SU-DHL-6 (cell line): ENCODE measurements around the gene IGF2BP2.
"Not testable (repeated sequence)": the region's sequence is repeated elsewhere in the genome, so short reads cannot be mapped to it uniquely, and the experiment has no call there.

ENCODE experiments used
- H2AFZ ChIP-seq: fragments of 200-600 bp; sonication (generic); 2 replicates; pipeline ENCODE4 v1.6.1; 2014; ENCODE audit warnings: low read depth, mild to moderate bottlenecking, moderate library complexity, mixed read lengths, antibody characterized with exemption, low read length; ENCODE audit not compliant: severe bottlenecking
- H3F3A ChIP-seq: fragments of 200-600 bp; shearing (Covaris generic); 2 replicates; pipeline ENCODE4 v1.6.0; 2016; ENCODE audit warnings: antibody characterized with exemption, mild to moderate bottlenecking; ENCODE audit not compliant: insufficient read depth
- H3K27ac ChIP-seq: fragments of 200-600 bp; sonication (generic); 2 replicates; pipeline ENCODE4 v1.5.1; 2016; ENCODE audit warnings: low read depth, mild to moderate bottlenecking, low read length, moderate library complexity, mixed read lengths
- H3K27me3 ChIP-seq: fragments of 200-600 bp; sonication (generic), shearing (Covaris generic); 2 replicates; pipeline ENCODE4 v1.6.0; 2014; ENCODE audit warnings: mild to moderate bottlenecking, low read length
- H3K36me3 ChIP-seq: fragments of 200-600 bp; sonication (generic); 2 replicates; pipeline ENCODE4 v1.6.1; 2014; ENCODE audit warnings: mild to moderate bottlenecking, low read length, mixed read lengths
- H3K4me2 ChIP-seq: fragments of 300-600, 200-600 bp; shearing (Covaris generic), sonication (generic); 2 replicates; pipeline ENCODE4 v1.6.0; 2014; ENCODE audit warnings: low read length, low read depth, mild to moderate bottlenecking; ENCODE audit not compliant: poor library complexity, severe bottlenecking
- H3K4me3 ChIP-seq: fragments of 200-600 bp; sonication (generic); 2 replicates; pipeline ENCODE4 v1.5.1; 2014; ENCODE audit warnings: antibody characterized with exemption, low read length, mild to moderate bottlenecking, mixed read lengths; ENCODE audit not compliant: insufficient read depth, poor library complexity, severe bottlenecking
- H3K79me2 ChIP-seq: fragments of 200-600 bp; sonication (generic); 2 replicates; pipeline ENCODE4 v1.6.1; 2014; ENCODE audit warnings: mild to moderate bottlenecking, low read length, moderate library complexity; ENCODE audit not compliant: insufficient read depth
- H3K9ac ChIP-seq: fragments of 200-600 bp; sonication (generic); 2 replicates; pipeline ENCODE4 v1.7.0; 2014; ENCODE audit warnings: mild to moderate bottlenecking, low read length
- H3K9me2 ChIP-seq: fragments of 200-600 bp; sonication (generic); replicated peaks from 2 replicates; pipeline ENCODE4 v1.6.1; 2014; ENCODE audit warnings: low read length; ENCODE audit not compliant: insufficient read depth
- H3K9me3 ChIP-seq: fragments of 200-600 bp; sonication (generic); 2 replicates; pipeline ENCODE4 v1.6.1; 2014; ENCODE audit warnings: low read length, mixed read lengths; ENCODE audit not compliant: insufficient read depth
- H4K20me1 ChIP-seq: fragments of 200-600 bp; sonication (generic); 2 replicates; pipeline ENCODE4 v1.6.1; 2014; ENCODE audit warnings: low read depth, mild to moderate bottlenecking, antibody characterized with exemption, low read length, moderate library complexity, mixed read lengths
- EZH2phosphoT487 ChIP-seq: fragments of 200-600 bp; sonication (generic), shearing (Covaris generic); conservative IDR thresholded peaks from 2 replicates; pipeline ENCODE4 v1.6.1; 2018; ENCODE audit warnings: mild to moderate bottlenecking, antibody characterized with exemption, low read length, moderate library complexity, mixed read lengths
- TF ChIP-seq, protein P1 (sequence below): fragments of 200-600 bp; sonication (generic); IDR thresholded peaks from one replicate; pipeline ENCODE4 v1.5.1; 2017; ENCODE audit warnings: antibody characterized with exemption, mild to moderate bottlenecking, low read length, moderate library complexity; ENCODE audit not compliant: insufficient read depth, poor library complexity, severe bottlenecking

The IGF2BP2 gene

DNA sequence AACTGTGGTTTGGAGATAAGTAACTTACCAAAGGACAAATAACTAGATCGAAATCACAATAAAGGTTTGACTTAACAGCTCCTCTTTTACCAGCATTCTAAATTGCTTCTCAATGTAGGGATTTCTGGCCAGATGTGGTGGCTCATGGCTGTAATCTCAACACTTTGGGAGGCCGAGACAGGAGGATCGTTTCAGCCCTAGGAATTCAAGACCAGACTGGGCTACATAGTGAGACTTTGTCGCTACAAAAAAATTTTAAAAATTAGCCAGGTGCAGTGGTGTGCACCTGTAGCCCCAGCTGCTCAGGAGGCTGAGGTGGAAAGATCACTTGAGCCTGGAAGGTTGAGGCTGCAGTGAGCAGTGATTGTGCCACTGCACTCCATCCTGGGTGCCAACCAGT, 17.4 kb upstream of the IGF2BP2 start:
- Histone ChIP-seq H3K4me3 (no peak overlapping the region), H3K4me2 (no peak overlapping the region), H3K9me2 (no peaks in the 10 kb centered on the region), H3K9me3 (no peaks in the 10 kb centered on the region), H3K79me2 (no peaks in the 10 kb centered on the region), H3K27ac (no peak overlapping the region), H2AFZ (no peak overlapping the region), H3K27me3 (no peaks in the 10 kb centered on the region), H3K9ac (no peak overlapping the region), H4K20me1 (no peaks in the 10 kb centered on the region), H3F3A (no peaks in the 10 kb centered on the region), H3K36me3 (no peaks in the 10 kb centered on the region)
- TF ChIP-seq, protein P1, sequence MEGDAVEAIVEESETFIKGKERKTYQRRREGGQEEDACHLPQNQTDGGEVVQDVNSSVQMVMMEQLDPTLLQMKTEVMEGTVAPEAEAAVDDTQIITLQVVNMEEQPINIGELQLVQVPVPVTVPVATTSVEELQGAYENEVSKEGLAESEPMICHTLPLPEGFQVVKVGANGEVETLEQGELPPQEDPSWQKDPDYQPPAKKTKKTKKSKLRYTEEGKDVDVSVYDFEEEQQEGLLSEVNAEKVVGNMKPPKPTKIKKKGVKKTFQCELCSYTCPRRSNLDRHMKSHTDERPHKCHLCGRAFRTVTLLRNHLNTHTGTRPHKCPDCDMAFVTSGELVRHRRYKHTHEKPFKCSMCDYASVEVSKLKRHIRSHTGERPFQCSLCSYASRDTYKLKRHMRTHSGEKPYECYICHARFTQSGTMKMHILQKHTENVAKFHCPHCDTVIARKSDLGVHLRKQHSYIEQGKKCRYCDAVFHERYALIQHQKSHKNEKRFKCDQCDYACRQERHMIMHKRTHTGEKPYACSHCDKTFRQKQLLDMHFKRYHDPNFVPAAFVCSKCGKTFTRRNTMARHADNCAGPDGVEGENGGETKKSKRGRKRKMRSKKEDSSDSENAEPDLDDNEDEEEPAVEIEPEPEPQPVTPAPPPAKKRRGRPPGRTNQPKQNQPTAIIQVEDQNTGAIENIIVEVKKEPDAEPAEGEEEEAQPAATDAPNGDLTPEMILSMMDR, result no peak
- TF ChIP-seq EZH2phosphoT487, result no peak

DNA sequence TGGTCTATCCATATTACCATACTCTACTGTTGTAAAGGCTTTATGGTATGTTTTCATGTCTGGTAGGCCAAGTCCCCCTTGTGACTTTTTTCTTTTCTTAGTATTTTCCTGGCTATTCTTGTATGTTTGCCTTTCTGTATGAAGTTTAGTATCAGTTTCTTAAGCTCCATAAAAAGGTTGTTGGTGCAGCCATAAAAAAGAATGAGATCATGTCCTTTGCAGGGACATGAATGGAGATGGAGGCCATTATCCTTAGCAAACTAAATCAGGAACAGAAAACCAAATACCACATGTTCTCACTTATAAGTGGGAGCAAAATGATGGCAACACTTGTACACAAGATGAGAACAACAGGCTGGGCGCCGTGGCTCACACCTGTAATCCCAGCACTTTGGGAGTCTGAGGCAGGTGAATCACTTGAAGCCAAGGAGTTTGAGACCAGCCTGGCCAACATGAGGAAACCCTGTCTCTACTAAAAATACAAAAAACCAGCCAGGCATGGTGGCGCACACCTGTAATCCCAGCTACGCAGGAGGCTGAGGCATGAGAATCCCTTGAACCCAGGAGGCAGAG, 13.7 kb upstream of the IGF2BP2 start:
- H3K9ac ChIP-seq, H3K4me2 ChIP-seq, H3K79me2 ChIP-seq, H4K20me1 ChIP-seq, H2AFZ ChIP-seq, H3K27ac ChIP-seq, H3K9me3 ChIP-seq, H3K9me2 ChIP-seq, H3K36me3 ChIP-seq, H3K27me3 ChIP-seq, H3K4me3 ChIP-seq, H3F3A ChIP-seq: not testable (repeated sequence)

DNA sequence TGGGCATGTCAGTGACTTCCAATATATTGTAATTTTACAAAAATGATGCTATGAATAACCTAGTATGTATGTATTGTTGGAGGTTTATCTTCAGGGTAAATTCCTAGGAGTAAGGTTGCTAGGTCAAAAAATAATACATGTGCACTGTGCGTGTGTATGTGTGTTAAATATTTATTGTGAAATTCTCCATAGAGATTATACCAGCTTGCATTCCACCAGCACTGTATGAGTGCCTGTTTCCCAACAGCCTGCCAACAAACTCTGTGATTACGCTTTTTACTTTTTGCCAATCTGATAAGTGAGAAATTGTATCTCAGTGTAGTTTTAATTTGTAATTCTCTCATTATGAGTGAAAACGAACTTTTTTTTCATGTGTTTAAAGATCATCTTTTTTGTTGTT, 12.6 kb upstream of the IGF2BP2 start:
- Histone ChIP-seq H3K9me2 (no peaks in the 10 kb centered on the region), H3K4me3 (no peak overlapping the region), H3K79me2 (no peaks in the 10 kb centered on the region), H3K27me3 (no peaks in the 10 kb centered on the region), H3K9ac (no peak overlapping the region), H2AFZ (no peak overlapping the region), H4K20me1 (no peaks in the 10 kb centered on the region), H3F3A (no peaks in the 10 kb centered on the region), H3K27ac (no peak overlapping the region), H3K9me3 (no peaks in the 10 kb centered on the region), H3K4me2 (no peak overlapping the region), H3K36me3 (no peaks in the 10 kb centered on the region)
- no peak for TF ChIP-seq EZH2phosphoT487
- TF ChIP-seq, protein P1, result no peak

DNA sequence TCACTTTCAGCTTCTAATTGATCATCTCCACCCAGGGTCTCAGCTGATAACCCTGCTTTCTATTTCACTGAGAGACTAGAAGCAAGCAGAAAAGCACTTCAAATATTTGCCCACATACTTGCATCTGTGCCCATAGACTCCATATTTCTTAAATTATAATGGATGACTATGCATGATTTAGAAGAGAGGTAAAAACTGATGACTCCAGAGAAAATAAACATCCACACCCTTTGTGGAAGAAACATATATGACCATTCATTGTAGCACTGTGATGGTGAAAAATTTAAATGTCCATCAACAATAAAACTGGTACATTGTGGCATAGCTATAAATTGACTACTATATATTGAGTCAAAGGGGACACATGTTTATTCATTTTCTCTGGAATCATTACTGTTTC, 7.1 kb upstream of the IGF2BP2 start:
- Histone ChIP-seq H3F3A (no peaks in the 10 kb centered on the region), H3K27ac (no peak overlapping the region), H3K9me2 (no peaks in the 10 kb centered on the region), H4K20me1 (no peaks in the 10 kb centered on the region), H3K4me3 (no peak overlapping the region), H3K9me3 (no peaks in the 10 kb centered on the region), H3K36me3 (no peaks in the 10 kb centered on the region), H3K27me3 (no peaks in the 10 kb centered on the region), H3K4me2 (no peak overlapping the region), H3K79me2 (no peaks in the 10 kb centered on the region), H2AFZ (no peak overlapping the region), H3K9ac (no peak overlapping the region)
- TF ChIP-seq, protein P1, result no peak
- TF ChIP-seq EZH2phosphoT487, result no peak
